ENCODE measurements around the gene GAST.
"Not testable (repeated sequence)": the region's sequence is repeated elsewhere in the genome, so short reads cannot be mapped to it uniquely, and the experiment has no call there.

GAST gene, protein sequence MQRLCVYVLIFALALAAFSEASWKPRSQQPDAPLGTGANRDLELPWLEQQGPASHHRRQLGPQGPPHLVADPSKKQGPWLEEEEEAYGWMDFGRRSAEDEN

DNA sequence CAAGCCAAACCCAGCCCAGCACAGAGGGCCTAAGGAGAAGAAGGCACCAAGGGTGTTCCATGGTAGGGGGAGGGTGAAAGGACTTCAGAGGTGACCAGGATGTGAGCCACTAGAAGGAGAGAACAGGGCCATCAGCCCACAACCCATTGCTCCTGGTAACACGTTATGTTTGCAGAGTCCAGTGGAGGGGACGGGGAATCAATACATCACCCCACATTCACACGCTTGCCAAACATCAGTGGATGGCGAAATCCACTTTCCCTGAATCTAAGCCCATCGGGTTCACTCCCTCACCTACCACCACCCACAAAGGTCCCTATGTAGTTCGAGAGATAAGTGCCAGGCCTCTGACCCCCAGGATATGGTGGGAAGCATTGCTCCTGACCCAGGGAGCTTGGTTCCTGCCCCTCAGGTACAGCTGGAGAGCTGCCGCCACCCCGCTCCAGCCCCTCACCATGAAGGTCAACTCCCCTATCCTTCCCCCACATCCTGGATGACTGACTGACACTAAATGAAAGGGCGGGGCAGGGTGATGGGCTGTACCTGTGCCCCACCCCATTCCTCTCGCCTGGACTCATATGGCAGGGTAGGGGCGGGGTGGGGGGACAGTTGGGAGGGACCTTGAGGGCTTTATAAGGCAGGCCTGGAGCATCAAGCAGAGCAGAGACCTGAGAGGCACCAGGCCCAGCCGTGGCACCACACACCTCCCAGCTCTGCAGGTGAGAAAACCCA lies at the start of gene GAST:
TSS of gene GAST (plus strand) at position 663 of the 732 bp plus-strand sequence. CDS start 3,106 bp downstream, outside the sequence.
- no peak for DNase-seq

DNA sequence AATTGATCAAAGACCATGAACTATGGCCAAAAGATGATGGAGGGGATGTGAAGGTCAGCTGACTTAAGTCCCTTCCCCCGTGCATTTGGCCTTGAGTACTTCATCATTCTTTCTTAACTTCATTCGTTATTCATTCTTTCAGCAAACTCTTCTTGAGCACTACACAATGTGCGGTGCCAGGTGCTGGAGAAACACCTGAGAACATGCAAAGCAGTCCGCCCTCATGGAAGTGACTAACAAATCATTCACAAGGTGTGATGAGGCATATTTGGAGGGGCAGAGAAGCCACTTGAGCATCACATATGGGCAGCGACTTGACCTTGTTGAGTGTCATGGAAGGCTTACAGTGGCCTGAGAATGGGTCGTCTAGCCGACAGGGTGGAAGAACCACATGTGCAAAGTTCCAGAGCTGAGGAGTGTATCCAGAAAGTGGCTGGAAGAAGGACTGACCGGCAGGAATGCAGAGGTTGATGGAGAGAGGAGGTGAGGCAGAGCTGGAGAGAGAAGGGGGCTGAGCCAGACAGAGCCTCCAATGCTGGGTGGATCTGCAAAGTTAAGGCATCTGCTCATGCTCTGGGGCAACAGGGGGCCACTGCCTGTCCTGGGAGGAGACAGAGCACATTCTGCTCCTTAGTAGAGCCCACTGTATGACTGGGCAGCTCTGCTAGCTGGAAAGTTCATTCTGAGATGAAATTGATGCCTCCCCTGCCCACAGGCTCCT lies 48.5 kb upstream of the GAST start:
- DNase-seq = no peak

DNA sequence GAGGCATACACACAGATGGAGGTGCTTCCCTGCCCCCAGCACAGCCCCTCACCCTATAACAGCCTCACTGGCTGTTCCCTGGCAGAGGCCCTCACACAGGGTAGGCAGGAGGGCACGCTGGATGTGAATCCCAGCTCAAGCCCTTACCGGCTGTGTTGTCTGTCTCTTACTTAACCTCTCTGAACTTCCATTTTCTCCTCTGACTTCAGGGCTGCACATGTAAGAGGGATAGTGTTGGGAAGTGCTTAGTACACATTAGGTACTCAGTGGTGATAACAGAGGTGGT lies 48.0 kb upstream of the GAST start:
- DNase-seq = no peak

DNA sequence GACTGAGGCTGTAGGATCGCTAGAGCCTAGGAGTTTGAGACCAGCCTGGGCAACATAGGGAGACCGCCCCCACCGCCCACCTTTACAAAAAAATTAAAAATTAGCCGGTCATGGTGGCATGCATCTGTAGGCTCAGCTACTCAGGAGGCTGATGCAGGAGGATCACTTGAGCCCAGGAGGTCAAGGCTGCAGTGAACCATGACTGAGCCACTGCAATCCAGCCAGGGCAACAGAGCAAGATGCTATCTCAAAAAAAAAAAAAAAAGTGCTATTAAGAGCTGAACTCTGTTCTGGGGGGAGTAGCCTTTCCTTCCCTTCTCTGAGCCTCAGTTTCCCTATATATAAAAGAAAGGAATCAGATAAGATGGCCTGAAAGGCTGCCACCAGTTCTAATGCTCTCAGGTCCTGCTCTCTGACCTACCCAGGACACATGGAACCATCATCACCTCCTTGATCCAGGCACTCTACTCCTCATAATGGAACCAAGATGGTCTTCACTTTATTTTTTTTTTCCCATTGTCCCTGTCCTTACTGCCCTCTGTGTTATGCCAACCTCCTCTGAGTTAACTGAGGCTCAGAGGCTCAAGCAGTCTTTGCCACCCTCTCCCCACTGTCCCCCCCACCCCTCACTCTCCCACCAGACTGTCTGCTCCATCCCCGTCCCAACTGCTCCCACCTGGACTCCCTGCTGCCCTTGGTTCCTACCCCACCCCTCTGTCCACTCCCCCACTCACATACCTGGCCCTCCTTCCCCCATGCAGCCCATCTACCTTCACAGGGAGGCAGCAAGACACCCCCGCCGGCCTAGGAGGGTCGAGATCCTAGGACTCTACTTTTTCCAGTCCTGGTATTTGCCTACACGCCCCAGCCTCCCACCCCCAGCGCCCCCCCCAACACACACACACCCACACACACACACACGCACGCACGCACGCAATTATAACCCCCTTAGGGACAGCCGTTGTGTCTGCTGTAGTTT lies 47.3 kb upstream of the GAST start:
- no peak for DNase-seq

DNA sequence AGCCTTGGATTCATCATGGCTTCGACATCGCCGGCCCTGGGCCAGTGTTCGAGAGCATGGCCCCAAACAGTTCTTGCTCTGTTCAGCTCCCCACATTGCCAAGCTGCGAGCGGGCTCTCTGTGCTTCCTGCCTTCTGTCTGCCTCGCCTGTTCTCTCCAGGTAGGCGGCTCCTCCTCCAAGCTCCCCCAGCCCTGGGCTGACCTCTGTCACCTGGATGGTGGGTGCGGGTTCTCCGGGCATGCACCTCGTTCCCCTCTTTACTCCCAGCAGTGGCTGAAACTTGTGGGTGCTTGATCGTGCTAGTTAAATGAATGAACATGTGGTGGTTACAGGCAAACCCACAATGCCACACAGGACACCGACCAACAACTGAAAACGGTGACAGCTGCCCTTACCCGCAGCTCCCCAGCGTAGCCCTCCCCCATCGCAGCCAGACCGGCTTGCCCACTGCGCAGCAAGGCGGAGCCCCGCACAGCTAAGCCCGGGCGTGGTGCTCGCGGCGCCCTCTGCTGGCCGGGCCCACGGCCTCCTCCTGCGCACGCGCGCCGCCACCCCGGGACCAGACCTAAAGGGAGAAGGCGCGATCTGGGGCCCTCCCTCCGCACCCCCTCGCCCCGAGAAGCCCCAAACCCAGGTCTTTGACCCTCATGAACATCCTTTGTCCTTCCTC lies 46.4 kb upstream of the GAST start:
- DNase-seq = peak; percentile 84

DNA sequence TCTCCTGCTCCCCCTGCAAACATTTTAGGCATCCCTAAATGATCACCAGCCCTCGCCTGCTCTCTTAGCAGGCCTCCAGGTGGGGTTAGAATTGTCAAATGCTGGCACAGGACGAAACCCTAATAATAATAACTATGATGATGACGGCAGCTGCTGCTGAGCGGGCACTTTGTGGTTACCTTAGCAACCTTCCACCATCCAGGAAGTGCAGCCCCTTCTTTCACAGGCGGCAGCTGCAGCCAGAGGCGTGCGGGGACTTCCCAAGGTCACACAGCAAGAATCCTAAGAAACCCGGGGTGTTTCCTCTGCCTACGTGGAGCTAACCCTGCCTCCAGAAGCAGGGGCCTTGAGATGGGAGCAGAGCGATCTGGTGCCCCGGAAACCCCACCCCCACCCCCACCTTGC lies 45.9 kb upstream of the GAST start:
- DNase-seq = no peak

DNA sequence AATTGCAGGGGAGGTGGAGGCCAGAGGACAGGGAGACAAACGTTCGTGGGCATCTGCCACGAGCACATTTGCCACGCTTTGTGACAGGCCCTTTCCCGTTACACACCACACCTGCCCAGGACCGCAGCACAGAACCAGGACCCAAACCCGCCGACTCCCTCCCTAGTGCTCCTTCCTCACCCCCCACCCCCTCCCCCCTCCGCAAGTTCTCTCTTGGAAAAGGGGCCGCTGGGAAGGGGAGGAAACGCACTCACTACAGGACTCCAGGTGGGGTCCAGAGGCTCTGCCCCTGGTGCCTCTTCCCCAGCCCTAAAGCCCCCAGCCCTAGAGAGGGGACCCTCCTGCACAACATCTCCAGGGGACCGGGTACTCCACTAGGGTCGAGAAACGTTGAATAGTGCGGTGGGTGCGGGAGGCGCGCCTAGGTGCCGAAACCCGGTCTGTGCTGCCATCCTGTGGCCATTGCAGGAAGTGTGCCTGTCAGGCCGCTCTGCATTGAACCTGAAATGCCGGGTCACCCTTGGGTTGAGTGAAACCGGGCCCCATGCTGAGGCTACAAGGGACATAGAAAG lies 45.3 kb upstream of the GAST start:
- DNase-seq = peak; percentile 55

DNA sequence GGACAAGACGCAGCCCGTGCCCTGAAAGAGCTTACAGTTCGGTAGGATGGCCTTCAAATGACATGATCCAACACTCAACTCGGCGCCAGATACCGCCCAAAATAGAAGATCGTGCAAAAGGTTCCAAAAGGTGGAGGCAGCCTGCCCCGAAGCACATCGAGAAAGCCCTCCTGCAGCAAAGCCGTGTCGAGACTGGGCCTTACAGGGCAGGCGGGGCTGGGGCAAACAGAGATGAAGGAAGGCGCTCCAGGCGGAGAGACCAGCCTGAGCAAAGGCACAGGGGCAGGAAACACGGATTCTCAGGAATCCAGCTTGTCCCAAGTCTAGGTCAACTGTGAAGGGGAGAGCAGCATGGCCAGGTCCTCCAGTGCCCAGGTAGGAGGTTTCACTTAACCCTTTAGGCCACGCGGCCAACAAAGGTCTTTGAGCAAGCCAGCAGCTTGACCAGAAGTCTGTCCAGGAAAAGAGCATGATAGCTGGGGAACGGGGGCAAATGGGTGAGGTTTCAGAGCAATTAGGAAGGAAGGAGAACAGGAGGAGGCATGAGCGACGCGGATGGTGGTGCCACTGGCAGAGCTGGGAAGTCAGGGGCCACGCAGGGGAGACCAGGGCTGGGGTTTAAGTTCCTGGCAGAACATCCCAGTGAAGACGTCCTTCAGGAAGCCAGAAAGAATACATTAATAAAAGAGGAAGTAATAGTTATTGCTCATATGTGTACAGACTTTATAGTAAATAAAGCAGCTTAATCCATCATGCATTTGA lies 44.7 kb upstream of the GAST start:
- DNase-seq = no peak

DNA sequence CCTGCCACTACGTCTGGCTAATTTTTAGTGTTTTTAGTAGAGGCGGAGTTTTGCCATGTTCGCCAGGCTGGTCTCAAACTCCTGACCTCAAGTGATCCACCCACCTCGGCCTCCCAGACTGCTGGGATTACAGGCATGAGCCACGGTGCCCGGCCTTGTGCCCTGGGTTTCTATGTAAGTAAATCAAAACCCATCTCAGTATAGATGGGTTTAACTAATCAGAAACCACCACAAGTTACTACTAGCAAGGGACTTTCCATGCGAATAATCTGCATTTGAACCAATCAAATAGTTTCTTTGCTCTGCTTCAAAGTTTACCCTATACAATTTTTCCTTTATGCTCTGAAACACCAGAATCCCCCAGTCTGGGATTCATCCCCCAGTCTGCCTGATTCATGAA lies 40.0 kb upstream of the GAST start:
- no peak for DNase-seq

DNA sequence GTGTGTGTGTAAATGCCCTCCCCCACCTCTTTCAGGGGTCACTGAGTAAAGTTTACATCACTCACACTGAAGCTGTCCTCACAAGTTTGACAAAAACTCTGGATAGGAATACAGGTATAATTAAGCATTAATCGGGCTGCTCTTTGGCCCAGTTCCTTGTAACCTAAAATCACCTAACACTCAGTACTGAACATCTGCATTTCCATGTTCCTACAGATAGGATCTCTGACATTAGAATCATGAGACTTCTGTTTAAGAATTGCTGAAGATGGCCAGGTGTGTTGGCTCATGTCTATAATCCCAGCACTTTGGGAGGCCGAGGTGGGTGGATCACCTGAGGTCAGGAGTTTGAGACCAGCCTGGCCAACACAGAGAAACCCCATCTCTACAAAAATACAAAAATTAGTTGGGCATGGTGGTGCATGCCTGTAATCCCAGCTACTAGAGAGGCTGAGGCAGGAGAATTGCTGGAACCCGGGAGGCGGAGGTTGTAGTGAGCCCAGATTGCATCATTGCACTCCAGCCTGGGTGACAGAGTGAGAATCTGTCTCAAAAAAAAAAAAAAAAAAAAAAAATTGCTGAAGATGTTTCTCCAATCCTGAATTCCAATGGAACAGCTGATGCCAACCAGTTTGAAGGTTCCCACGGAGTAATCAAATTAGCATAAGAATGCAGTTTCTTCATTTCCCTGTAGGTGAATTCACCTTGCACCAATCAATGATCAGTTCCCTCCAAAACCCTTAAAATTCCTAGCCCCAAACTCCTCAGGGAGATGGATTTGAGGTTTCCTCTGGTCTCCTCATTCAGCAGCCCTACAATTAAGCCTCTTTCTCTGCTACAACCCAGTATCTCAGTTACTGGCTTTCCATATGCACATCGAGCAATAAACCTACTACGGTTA lies 36.7 kb upstream of the GAST start:
- DNase-seq = not testable (repeated sequence)

DNA sequence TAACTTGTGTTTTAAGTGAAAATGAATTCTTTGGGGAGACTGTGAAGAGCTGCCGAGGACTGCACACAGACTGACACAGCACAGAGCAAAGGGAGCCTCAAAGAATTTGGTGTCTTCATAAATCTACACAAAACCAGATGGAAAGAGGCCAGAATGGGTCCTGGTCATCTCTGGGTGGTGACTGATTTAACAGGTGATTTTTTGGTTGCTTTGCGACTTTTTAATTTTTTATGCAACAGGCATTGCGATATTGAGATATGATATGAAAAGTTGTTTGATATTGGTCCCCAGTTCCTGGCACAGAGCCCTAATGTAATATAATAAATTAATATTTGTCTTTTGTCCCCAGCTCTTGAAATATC lies 36.1 kb upstream of the GAST start:
- DNase-seq = no peak

DNA sequence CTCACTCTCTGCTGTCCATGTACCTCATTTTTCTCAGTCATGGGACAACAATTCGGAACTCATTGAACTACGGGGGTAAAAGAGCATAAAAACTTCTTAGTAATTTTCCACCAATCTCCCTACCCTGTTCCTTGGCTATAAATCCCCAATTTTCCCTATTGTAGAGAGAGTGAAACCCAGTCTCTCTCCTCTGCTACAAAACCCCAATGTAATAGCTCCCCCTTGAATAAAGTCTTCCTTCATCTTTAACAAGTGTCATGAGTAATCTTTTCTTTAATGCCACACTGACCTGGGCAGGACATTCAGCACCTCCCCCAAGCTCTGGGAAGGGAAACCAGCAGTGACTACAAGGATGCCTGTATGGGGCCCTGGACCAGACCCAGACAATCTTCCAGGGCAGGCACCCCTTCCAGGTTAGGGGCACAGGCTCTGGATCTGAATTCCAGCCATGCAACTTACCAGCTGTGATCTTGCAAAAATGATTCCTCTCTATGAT lies 33.7 kb upstream of the GAST start:
- no peak for DNase-seq

DNA sequence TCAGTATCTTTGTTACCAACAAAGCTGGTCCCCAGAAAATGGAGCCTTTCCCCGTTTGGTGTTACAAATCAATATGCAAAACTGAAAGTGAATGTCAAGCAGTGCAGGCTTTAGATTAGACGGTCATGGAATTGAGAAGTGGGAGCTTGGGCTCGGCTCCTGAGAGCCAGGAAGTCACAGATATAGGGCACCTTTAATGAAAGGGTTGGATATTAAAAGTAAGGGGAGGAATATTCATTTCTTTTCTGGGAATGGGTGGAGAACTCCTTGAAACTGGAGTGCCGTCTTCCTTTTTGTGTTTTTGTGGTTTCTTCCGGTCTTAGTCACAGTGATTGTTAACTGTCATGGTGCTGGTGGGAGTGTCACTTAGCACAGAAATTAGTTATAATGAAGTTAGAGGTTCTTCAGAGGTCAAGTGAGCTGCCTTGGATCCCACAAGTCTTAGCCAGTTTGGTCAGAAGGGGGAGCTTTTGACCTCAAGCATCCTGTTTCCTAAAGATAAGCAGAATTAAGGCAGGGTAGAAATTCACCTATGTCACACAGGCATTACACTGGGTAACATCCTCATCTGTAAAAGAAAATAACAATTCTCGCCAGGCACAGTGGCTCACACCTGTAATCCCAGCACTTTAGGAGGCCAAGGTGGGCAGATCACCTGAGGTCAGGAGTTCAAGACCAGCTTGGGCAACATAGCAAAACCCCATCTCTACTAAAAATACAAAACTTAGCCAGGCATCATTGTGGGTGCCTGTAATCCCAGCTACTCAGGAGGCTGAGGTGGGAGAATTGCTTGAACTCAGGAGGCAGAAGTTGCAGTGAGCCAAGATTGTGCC lies 33.0 kb upstream of the GAST start:
- DNase-seq = no peak

DNA sequence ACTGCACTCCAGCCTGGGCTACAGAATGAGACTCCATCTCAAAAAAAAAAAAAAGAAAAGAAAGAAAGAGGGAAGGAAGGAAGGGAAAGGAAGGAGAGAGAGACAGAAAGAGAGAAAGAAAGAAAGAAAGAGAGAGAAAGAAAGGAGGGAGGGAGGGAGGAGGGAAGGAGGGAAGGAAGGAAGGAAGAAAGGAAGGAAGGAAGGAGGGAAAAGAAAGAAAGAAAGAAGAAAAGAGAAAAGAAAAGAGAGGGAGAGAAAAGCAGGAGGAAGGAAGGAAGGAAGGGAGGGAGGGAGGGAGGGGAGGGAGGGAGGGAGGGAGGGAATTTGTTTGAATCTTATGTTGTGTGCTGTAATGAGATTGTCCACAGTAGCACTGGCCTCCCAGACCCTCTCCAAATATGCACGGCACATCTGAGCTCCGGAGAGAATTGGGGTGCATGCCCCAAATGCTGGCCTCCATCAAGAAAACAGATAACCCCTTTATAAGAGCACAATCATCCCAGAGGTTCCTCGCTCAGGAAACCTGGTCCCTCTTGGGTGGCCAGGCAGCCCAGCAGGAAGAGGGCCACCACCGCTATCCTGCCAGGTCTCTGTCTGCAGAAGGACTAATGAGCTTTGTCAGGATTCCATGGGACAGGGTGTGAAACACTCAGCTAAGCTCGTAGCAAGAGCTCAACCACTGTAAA lies 32.2 kb upstream of the GAST start:
- no peak for DNase-seq

DNA sequence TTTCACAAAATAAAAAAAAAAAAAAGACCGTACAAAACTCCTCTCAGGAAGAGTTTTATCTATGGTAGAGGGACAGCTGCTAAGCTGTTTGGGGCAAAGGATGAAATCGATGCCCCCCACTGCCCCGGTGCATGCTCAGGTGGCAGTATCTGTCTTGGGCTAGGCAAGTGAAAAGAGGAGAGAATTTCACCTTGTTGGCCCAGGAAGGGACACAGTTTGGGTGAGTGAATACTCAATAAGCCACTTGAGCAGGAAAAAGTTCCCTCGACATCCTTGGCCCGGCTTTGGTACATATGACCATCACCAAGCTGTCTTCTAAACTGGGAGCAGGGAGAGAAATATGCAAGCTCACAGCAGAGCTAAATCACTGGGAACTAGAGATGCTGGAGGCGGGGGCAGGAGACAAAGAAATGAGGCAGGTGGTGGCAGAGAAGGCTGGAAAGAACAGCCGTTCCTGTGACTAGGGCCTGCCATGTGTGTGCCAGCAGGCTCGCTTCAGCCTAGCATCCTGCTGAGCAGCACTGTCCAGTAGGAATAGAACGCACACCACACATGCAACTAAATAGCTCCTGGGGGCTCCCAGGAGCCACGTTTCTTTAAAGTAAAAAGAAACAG lies 31.6 kb upstream of the GAST start:
- DNase-seq = no peak

DNA sequence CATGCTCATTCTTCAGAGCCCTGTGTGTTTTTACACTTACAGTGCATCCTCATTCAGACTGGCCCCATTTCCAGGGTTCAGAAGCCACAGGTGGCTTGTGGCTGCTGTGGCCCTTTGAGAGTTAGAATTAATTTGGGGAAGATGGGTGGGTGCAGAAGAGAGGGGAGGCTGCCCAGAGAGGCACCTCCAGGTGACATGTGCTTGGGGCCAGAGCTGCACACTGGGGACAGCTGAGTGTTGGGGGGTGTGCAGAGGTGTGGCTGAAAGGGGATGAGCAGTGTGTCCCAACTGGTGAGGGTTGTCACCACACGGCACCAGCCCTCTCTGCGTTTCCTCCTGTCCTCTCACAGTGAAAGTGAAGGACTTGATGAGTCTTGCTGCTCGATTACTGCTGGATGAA lies 30.4 kb upstream of the GAST start:
- DNase-seq = no peak

DNA sequence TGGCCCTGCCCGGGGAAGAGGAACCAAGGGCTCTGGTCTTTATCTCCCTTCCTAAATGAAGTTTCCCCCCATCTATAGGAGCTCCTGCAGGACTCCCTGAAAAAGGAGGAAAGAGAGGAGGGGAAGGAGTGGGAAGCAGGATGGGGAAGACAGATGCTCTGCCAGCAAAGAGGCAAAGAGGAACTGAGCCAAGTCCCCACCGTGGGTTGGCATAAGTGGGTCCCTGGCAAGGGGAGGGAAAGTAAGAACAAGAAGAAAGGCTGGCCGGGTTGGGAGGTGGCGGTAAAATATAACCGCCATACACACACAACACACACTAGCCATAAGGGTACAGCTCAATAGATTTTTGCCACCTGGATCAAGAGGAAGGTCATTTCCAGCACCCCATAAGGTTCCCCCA lies 29.5 kb upstream of the GAST start:
- no peak for DNase-seq

DNA sequence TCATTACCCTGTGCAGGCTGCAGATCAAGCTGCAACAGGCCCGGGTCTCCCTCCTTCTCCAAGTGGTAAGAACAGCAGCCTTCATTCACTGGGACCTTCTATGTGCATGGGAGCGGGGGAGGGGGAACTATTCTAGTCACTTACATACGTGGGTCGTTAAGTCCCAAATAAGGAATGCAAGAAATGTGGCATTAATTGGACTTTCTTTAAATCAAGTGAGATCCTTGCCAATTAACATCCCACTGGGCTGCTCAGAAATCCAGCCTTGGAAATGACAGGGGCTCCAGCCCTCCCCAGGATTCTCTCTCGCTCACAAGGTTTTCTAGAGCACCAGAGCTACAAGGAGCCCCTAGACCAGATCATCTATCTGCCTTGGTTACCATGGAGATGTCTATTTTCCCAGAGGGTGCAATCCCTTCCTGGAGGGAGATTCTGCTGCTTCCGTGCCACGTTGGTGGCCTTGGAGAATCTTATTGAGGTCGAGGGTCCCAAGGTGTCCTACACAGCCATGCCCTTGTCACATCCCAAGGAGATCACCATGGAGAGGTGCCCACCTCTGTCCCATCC lies 28.6 kb upstream of the GAST start:
- no peak for DNase-seq
